PFSK-1 (cell line): ENCODE results near the gene CERCAM.

Source experiments
- FOXP2 ChIP-seq: optimal IDR thresholded peaks from 2 replicates; pipeline ENCODE3; 2011; ENCODE audit warnings: borderline replicate concordance, control low read depth, inconsistent platforms; ENCODE audit not compliant: insufficient read depth; ENCODE audit errors: extremely low read length, extremely low read depth
- POLR2AphosphoS5 ChIP-seq: IDR thresholded peaks from 2 replicates; pipeline ENCODE4 v1.6.1; 2012; ENCODE audit warnings: low read depth, mild to moderate bottlenecking, control low read depth, low read length, moderate library complexity
- SIN3A ChIP-seq: IDR thresholded peaks from 2 replicates; pipeline ENCODE4 v1.6.1; 2012; ENCODE audit warnings: mild to moderate bottlenecking, low read length, moderate library complexity, borderline replicate concordance; ENCODE audit not compliant: insufficient read depth
- TAF1 ChIP-seq: IDR thresholded peaks from 2 replicates; pipeline ENCODE4 v1.6.1; 2012; ENCODE audit warnings: low read length, control low read depth, borderline replicate concordance; ENCODE audit not compliant: insufficient read depth
- TF ChIP-seq, protein P1 (sequence below), 2 experiments: IDR thresholded peaks; 2 replicates each; pipeline versions ENCODE4 v1.6.1 to v1.8.0; 2011 to 2012; ENCODE audit warnings: low read depth in 2 of 2, low read length in 2 of 2, control low read depth in 1 of 2, inconsistent platforms in 1 of 2, mild to moderate bottlenecking in 1 of 2, moderate library complexity in 1 of 2; ENCODE audit not compliant: insufficient read depth in 1 of 2

CERCAM gene

DNA sequence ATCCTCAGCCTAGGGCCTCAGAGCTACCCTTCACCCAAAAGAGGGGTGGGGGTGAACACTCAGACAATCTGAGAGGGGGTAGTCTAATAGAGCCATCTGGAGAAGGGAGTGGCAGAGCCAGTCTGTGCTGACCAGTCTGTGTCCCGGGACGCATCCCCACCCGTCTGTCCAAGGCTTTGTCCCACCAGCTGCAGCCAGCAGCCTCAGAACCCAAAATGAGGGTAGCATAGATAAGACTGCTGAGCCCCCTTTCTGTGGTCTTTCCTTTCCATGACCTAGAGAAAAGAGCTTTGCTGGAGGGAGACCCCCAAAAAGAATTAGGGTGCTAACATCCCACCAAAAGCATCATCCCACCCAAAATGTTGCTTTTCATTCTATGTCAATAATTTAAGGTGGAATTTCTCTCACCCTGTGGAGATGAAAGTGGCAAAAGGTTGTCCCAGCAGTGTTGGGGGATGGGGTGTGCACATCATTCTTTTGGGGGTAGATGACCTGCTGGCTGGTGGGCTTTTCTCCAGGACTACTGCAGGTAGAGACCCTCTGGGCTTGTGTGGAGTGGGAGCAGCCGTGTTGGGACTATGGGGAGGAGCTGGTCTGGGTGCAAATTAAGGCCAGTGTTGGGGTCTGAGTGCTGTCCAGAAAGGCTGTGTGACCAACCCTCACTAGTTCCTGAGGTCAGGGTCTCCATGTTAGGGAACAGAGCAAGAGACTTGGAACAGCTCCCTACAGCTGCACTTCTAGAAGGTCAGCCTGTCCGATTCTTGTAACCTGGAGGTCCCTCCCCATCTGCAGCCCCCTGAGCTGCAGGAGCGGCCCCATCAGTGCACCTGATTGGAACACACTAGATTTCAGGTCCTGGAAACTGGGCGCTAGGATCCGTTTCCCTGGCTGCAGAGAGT, 29.6 kb upstream of the CERCAM start:
- TF ChIP-seq FOXP2 (no peak), TAF1 (no peak), POLR2AphosphoS5 (no peak), SIN3A (no peak)
- TF ChIP-seq, protein P1, sequence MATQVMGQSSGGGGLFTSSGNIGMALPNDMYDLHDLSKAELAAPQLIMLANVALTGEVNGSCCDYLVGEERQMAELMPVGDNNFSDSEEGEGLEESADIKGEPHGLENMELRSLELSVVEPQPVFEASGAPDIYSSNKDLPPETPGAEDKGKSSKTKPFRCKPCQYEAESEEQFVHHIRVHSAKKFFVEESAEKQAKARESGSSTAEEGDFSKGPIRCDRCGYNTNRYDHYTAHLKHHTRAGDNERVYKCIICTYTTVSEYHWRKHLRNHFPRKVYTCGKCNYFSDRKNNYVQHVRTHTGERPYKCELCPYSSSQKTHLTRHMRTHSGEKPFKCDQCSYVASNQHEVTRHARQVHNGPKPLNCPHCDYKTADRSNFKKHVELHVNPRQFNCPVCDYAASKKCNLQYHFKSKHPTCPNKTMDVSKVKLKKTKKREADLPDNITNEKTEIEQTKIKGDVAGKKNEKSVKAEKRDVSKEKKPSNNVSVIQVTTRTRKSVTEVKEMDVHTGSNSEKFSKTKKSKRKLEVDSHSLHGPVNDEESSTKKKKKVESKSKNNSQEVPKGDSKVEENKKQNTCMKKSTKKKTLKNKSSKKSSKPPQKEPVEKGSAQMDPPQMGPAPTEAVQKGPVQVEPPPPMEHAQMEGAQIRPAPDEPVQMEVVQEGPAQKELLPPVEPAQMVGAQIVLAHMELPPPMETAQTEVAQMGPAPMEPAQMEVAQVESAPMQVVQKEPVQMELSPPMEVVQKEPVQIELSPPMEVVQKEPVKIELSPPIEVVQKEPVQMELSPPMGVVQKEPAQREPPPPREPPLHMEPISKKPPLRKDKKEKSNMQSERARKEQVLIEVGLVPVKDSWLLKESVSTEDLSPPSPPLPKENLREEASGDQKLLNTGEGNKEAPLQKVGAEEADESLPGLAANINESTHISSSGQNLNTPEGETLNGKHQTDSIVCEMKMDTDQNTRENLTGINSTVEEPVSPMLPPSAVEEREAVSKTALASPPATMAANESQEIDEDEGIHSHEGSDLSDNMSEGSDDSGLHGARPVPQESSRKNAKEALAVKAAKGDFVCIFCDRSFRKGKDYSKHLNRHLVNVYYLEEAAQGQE (IDR thresholded peaks at IDR 0.05; ENCODE audit: insufficient read depth in 1 of 2, low read depth in 2 of 2, low read length in 2 of 2) = no peak

DNA sequence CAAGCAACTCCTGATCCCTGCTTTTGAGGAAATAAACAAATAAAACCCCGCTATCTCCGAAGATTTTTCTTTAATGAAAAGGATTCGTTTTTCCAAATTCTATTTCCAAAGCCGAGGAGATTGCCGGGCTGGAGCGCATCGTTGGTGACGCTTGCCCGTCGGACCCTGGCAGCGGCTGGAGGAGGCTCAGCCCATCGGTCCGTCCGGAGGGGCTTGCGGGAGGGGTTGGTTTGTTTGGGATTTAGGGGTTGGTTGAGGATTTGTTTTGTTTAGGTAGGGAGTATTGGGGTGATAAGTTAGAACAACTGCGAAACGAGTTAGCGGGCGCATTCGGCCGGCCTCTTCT, 28.7 kb upstream of the CERCAM start:
- TF ChIP-seq, protein P1 (IDR thresholded peaks at IDR 0.05; ENCODE audit: insufficient read depth in 1 of 2, low read depth in 2 of 2, low read length in 2 of 2) = no peak
- no peak for TF ChIP-seq TAF1
- TF ChIP-seq FOXP2 = no peak
- TF ChIP-seq SIN3A = no peak

DNA sequence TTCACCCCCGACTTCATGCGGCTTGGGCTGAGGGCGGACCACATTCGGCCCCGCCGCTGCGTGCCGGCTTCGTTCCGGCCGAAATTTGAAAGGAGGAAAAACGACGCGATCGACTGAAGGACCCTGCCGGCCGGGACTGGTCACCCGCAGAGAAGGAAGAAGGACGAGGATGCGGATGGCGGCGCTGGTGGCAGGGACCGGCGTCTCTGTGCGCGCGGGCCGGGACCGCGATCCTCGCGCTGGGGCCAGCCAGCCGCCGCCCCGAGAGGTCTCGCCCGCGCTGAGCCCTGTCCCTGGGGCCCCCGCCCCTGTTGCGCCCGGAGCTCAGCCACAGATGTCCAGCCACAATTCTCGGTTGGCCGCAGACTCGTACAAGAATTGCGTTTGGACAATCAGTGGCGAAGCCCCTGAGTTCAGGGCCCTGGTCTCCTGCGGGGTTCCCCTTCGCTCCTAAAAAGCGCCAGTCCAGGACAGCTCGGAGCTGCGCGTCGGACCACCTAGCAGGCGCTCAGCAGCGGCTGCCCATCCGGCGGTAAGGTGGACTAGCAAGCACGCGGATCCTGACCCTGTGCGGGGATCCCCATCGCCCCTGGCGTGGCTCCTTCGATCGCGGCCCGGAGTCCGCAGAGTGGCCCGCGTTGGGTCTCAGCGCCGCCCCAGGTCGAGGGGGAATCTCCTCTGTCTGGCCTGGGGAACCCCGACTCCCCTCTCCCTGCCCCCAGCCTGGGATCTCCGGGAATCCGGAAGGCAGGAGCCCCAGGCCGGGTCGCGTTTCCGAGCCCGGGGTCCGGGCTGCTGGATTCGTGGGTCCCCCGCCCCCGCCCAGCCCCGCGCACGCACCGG, 28.1 kb upstream of the CERCAM start:
- TF ChIP-seq FOXP2 (no peak), POLR2AphosphoS5 (no peak)

DNA sequence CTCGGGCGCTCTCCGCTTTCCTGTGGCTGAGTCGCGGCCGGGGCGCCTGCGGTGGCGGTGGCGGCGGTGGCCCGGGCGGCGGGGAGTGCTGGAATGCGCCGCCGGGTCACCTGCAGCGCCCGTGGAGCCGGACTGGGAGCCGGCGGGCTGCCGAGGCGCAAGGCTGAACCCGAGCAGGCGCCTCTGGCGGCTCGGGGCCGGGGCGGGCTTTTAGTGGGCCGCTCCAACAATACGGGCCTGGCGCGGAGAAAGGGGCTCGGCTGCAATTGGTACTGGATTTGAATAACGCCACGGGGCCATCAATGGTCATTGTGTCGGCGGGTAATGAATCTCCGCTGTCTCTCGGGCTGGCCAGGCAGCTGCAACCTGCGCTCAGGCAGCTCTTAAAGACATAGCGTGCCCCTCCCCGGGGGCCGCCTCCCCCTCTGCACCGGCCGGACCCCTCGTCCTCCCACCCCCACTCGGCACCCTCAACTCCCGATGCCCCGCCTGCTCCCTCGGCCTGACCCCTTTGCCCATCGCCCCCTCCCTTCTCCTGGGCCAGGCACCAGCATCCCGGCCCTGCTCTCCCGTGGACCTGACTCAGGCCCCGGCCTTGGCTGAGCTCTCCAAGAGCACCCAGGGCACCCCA, 27.4 kb upstream of the CERCAM start:
- TF ChIP-seq TAF1 = no peak

DNA sequence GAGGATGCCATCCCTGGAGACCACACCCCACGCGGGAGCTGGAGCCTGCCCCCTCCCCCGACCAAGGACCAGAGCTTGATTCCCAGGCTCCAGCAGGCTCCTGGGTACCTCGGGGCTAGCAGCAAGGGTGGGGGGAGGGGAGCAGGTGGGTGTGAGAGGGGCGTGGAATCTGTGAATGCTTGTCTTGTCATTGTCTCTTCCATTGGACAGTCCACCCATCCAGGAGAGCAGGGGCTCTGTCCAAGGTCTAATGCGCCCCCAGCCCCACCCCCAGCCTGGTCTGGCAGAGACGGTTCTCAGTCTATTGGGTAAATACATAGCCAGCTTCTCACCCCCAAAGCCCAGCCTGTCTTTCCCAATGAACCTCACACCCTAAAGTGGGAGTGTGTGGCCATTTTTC, 26.7 kb upstream of the CERCAM start:
- TF ChIP-seq, protein P1 (IDR thresholded peaks at IDR 0.05; ENCODE audit: insufficient read depth in 1 of 2, low read depth in 2 of 2, low read length in 2 of 2) = 0 out of 4 replicates have a peak, but pooled peaks of 1 of the 2 experiments have one; percentile 20
- TF ChIP-seq FOXP2 = no peak

DNA sequence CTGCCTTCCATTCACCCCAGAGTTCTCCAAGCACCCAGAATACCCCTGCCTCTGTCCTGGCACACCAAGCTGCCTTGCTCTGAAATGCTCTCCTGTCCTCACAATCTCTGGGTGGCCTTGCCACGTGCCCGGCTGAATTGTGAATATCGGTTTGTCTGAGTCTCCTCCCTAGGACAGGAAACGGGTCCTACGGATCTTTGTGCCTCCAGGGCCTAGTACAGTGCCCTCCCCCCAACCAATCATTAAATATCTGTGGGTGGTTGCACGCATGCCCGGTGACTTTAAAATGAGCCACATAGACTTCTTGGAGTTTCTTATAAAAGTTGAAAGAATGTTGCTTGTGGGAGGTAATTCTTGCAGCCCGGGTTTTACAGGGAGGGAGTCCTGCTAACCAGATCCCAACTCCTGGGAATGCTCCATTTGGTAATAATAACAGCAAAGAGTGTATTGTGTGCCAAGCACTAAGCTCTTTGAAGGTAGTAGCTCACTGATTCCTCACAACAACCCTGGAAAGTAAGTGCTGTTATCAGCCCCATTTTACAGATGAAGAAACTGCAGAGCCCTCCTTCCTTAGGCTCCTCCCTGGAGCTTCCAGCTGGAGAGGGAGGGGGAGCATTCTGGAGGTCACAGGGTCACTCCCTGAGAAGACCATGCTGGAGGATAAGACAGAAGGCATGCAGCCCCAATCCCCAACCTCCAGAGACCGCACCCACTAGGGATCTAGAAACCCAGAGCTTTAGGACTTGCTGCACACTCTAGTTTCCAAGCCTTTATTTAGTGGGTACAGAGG, 26.1 kb upstream of the CERCAM start:
- TF ChIP-seq SIN3A (no peak), TAF1 (no peak), FOXP2 (no peak), POLR2AphosphoS5 (no peak)
- TF ChIP-seq, protein P1 (IDR thresholded peaks at IDR 0.05; ENCODE audit: insufficient read depth in 1 of 2, low read depth in 2 of 2, low read length in 2 of 2) = no peak
